ENCODE results near the gene CHKA.

CHKA gene

DNA sequence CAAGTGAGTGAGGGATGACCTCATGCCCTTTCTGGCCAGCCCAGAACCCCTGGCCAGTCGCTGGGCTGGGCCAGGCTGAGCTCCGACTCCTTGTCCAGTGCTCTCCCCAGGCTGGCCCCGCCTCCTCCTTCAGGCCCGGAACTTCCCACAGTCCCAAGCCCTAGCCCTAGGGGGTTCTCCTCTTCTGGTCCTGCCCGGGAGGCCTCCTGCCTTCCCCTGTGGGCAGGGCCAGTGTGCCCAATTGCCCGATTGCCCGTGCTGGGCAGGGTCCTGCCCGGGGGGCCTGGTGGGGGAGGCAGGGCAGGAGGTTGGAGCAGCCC is 78.2 kb downstream of the CHKA start:
- TF ChIP-seq, protein P1, sequence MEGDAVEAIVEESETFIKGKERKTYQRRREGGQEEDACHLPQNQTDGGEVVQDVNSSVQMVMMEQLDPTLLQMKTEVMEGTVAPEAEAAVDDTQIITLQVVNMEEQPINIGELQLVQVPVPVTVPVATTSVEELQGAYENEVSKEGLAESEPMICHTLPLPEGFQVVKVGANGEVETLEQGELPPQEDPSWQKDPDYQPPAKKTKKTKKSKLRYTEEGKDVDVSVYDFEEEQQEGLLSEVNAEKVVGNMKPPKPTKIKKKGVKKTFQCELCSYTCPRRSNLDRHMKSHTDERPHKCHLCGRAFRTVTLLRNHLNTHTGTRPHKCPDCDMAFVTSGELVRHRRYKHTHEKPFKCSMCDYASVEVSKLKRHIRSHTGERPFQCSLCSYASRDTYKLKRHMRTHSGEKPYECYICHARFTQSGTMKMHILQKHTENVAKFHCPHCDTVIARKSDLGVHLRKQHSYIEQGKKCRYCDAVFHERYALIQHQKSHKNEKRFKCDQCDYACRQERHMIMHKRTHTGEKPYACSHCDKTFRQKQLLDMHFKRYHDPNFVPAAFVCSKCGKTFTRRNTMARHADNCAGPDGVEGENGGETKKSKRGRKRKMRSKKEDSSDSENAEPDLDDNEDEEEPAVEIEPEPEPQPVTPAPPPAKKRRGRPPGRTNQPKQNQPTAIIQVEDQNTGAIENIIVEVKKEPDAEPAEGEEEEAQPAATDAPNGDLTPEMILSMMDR (IDR thresholded peaks at IDR 0.05; ENCODE audit: extremely low read depth, missing control alignments): no peak
- peak; percentile 20 for DNase-seq (ENCODE audit: low spot score)

DNA sequence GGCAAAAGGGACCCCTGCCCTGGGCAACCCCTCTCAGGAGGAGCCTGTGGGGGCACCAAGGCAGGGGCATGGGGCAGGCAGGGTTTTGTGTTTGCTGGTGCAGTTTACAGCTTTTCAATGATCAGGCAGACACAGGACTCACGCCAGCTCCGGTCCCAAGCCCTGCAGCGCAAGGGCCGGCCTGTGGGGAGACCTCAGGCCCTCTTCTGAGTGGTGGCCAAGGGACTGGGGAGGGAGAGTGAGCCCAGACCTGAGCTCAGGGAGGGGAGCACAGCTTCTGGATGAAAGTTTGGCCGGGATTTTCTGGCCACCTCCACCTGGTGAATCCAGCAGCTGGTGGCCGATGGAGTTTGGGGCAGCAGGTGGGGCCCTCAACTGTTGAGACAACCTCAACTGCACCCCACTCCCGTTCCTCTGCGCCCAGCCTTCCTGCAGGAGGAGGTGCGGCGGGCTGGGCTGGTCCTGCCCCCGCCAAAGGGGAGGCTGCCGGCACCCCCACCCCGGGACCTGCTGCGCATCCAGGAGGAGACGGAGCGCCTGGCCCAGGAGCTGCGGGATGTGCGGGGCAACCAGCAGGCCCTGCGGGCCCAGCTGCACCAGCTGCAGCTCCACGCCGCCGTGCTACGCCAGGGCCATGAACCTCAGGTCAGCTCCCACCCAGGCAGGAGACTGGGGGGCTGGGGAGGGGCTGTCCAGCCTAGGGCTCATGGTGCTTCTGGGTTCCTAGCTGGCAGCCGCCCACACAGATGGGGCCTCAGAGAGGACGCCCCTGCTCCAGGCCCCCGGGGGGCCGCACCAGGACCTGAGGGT is 78.8 kb downstream of the CHKA start:
- TF ChIP-seq, protein P1 (IDR thresholded peaks at IDR 0.05; ENCODE audit: extremely low read depth, missing control alignments): no peak
- no peak for DNase-seq (ENCODE audit: low spot score)

DNA sequence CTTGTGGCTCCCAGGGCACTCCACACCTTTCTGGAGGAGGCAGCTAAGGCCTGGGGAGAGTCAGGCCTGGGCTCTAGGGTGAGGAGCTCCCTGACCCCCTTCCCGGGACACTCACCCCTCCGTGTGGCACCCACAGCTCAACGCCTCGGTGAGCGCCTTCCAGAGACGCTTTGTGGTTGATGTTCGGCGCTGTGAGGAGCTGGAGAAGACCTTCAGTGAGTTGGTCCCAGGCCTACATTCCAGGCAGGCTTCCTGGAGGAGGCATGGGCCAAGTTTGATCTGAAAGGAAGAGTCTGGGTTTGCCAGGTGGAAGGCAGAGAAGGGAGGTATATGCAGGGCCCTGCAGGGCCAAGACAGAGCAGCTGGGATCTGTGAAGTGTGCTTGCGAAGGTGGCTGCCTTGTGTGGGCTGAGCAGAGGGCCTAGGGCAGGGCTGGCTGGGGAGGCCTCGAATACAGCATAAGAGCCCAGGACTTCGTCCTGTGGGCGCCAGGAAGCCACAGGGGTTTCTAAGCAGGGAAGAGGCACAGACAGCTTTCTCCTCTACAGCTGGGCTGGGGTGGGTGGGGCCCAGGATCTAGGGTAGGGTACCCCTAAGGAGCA is 79.5 kb downstream of the CHKA start:
- DNase-seq (ENCODE audit: low spot score): no peak
- TF ChIP-seq, protein P1 (IDR thresholded peaks at IDR 0.05; ENCODE audit: extremely low read depth, missing control alignments): no peak

DNA sequence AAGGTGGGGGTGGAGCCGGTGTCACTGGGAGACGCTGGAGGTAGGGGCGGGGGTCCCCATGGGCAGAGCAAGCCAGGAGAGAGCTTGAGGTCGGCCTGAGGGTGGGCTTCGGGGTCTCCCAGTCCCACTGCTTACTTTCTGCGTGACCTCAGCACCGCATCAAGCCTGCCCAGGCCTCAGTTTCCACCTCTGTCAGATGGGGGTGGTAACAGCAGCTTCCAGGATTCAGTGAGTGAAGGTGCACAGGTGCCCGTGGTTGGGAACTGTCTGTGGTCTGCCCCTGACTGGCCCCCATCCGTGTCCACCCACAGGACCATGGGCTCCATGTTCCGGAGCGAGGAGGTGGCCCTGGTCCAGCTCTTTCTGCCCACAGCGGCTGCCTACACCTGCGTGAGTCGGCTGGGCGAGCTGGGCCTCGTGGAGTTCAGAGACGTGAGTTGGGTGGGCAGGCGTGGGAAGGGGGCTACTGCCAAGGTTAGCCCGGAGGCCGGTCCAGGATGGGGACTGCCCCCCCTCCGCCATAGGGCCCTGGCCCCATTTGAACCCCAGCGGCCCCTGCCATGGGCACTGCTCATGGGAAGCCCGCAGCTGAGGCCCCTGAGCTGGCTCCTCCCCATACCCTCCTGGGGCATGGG is 80.1 kb downstream of the CHKA start:
- TF ChIP-seq, protein P1 (IDR thresholded peaks at IDR 0.05; ENCODE audit: extremely low read depth, missing control alignments): no peak

DNA sequence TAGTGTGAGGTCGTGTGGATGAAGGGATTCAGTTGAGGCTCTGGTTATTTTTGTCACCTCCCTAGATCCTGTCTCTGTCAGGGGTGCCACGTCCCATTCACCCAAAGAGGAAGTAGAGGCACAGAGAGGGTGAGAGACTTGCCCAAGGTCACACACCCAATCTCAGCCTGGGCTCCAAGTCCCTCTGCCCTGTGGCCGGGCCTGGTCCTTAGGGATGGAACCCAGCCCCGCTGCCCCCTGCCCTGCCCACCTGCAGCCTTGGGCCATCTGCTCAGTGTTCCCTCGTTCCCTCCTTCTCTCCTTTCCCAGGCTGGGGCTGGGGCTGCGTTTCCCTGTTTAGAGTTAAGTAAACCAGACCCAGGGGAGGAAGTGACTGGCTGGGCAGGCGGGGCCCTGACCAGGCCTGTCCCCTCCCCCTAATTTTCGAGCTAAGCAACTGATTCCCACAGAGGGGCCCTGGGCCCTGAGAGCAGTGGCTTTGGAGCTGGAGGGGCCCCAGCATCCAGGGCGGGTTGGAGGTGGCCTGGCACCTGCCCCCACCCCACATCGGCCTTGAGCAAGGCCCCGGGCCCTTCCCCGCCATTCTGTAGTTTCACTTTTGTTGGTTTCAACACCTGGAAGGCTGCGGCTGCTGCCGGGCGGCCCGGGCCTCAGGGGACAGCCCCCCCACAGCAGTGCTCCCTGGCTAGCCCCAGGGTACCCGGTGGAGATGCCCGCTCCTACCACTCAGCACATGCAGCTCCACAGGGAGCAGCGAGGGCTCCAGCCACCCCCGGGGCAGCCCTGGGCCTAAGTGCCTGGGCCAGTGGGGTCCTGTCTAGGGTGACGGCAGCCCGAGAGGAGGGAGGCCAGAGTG is 80.9 kb downstream of the CHKA start:
- peak; percentile 92 for DNase-seq (ENCODE audit: low spot score)
- TF ChIP-seq, protein P1 (IDR thresholded peaks at IDR 0.05; ENCODE audit: extremely low read depth, missing control alignments): no peak

More for the DNA sequence above, 80.1 kb downstream of the CHKA start:
- no peak for DNase-seq (ENCODE audit: low spot score)

DNA sequence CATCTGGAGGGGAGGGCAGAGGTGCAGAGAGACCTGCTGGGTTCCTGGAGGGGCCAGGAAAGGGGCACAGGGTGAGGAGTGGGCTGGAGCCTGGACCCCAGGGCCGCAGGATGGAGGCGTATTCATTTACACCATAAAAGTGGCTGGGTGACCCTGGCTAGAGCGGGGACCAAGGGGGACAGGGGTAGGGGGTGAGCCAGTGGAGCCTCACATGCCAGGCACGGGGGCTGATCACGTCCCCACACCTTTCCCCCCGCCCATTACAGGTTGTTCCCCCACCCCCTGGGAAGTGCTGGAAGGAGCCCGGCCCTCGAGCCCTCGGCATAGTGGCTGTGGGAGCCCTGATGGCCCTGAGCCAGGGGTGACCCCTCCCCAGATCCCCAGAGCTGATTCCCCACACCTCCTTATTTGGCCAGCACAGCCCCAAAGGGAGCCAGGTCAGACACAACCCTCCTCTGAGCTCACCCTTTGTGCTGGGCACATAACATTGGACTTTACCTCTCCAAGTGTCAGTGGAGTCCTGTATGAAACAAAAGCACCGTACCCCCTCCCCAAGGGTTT is 81.6 kb downstream of the CHKA start:
- peak; percentile 57 for DNase-seq (ENCODE audit: low spot score)
- TF ChIP-seq, protein P1 (IDR thresholded peaks at IDR 0.05; ENCODE audit: extremely low read depth, missing control alignments): no peak
